Measurements from ENCODE around the gene INPPL1. TPM values are rescaled to one million over a fixed set of nuclear protein-coding genes. Genes with fewer than 3 reads are reported as not detected.
A peak's percentile ranks its signal among the peaks of the same experiment; 100 is the strongest.

The INPPL1 gene
- total and polyA plus RNA-seq, 8 donors = 20.9 to 226 (median 99.2) TPM

DNA sequence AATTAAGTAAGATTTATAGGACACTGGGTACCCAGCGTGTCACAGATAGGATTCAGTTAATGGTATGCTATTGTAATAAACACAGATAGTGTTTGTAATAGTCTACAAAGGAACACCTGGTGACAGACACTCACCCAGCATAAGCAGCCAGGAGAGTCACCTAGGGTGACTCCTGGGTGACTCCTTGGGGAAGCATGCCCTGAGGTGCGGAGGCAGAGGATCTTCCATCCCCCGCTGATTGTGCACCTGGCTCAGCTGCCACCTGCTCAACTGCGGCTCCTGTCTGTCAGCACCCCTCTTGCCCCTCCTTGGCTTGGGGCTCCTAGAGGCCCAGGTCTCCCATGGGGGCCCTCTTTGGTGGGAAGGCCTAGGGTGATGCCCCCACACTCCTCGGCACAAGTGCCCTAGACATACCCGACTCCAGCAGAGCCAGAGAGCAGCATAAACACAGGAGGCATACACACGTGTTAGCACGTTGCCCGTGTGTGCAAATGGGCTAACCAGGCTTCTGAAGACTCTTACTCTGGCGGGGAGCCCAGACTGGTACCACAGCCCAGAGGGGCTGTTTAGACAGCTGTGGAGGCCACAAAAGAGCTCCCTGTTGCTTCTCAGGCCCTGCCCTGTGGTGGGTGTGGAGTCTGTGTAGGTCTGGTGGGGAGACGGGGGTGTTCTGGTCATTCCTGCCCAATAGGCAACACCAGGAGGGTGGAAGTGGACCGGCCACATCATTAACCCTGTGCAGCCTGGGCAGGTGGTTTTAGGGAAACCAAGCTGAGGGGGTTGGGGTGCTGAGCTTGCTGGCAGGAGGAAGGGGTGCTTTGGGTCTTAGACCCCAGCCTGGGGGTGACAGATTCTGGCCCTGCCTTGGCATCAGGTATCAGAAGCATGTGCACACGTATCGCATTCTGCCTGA, 3.0 kb downstream of the INPPL1 start:
- no peak overlapping the region for H3K4me3 ChIP-seq
- 68 to 73% (median 73%) methylated on average over 8 to 14 of the region's 14 CpGs for WGBS, 5 donors
- intact Hi-C loops (cut with DNase I; ENCODE audit: low total_unique reads) = no loop called here
- peaks cover 50 to 61% (median 55%) of the 10 kb centered on the region in 4 donors for H3K36me3 ChIP-seq
- H3K27ac ChIP-seq = peak overlapping the region in 2 of 5 donors; percentile 13 to 20
- no peaks in the 10 kb centered on the region for H3K27me3 ChIP-seq
- peaks cover 31 to 38% (median 37%) of the 10 kb centered on the region in 4 donors for H3K4me1 ChIP-seq
- no peaks in the 10 kb centered on the region for H3K9me3 ChIP-seq
- TF ChIP-seq EP300 (IDR thresholded peaks at IDR 0.05) (no peak), POLR2AphosphoS5 (IDR thresholded peaks at IDR 0.05) (no peak), POLR2A (IDR thresholded peaks at IDR 0.05) (no peak)
- TF ChIP-seq, protein P1, sequence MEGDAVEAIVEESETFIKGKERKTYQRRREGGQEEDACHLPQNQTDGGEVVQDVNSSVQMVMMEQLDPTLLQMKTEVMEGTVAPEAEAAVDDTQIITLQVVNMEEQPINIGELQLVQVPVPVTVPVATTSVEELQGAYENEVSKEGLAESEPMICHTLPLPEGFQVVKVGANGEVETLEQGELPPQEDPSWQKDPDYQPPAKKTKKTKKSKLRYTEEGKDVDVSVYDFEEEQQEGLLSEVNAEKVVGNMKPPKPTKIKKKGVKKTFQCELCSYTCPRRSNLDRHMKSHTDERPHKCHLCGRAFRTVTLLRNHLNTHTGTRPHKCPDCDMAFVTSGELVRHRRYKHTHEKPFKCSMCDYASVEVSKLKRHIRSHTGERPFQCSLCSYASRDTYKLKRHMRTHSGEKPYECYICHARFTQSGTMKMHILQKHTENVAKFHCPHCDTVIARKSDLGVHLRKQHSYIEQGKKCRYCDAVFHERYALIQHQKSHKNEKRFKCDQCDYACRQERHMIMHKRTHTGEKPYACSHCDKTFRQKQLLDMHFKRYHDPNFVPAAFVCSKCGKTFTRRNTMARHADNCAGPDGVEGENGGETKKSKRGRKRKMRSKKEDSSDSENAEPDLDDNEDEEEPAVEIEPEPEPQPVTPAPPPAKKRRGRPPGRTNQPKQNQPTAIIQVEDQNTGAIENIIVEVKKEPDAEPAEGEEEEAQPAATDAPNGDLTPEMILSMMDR (IDR thresholded peaks at IDR 0.05) = no peak
- peak; percentile 27 to 67 for DNase-seq

DNA sequence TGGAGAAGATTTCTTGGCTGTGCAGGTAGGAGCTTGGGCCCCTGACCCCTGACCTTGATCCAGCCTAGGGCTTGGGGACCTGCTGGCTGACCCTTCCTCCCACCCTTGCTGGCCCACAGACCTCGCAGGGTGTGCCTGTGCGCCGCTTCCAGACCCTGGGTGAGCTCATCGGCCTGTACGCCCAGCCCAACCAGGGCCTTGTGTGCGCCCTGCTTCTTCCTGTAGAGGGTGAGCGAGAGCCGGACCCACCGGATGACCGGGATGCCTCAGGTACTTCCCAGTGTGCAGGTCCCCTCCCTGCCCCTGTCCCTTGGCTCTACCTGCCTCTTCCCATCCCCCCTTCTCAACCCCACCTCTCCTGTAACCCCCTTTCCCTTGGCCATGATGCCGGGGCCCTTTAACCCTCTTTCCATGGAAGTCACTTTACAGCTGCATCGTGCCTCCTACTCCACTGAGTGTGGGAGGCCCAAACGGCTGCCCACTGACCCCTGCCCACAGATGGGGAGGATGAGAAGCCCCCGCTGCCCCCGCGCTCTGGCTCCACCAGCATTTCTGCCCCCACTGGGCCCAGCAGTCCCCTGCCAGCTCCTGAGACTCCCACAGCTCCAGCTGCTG, 3.8 kb downstream of the INPPL1 start:
- H3K4me3 ChIP-seq = no peak overlapping the region
- 80 to 89% (median 82%) methylated on average over 12 to 16 of the region's 16 CpGs for WGBS, 5 donors
- H3K27ac ChIP-seq = peak overlapping the region in 1 of 5 donors; percentile 20
- peaks cover 29 to 35% (median 34%) of the 10 kb centered on the region in 4 donors for H3K4me1 ChIP-seq
- intact Hi-C loops (cut with DNase I; ENCODE audit: low total_unique reads) = no loop called here
- H3K36me3 ChIP-seq = peaks cover 57 to 68% (median 63%) of the 10 kb centered on the region in 4 donors
- DNase-seq = peak; percentile 24 to 75
- no peaks in the 10 kb centered on the region for H3K9me3 ChIP-seq
- no peak for TF ChIP-seq EP300 (IDR thresholded peaks at IDR 0.05)
- TF ChIP-seq POLR2A (IDR thresholded peaks at IDR 0.05) = no peak
- TF ChIP-seq, protein P1 (IDR thresholded peaks at IDR 0.05) = no peak
- no peak for TF ChIP-seq POLR2AphosphoS5 (IDR thresholded peaks at IDR 0.05)
- H3K27me3 ChIP-seq = no peaks in the 10 kb centered on the region

DNA sequence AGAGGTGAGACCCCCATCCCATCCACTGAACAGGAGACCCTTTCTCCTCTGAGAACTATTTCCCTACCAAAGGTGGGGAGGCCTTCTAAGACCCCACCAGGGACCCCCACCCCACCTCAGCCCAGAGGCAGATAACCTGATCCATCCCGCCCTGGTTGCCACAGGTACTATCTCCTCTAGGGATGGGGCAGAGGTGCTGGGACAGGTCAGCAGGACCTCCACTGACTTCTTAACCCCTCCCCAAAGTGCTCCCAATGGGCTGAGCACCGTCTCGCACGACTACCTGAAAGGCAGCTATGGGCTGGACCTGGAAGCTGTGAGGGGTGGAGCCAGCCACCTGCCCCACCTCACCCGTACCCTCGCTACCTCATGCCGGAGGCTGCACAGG, 4.3 kb downstream of the INPPL1 start:
- H3K36me3 ChIP-seq = peaks cover 62 to 73% (median 68%) of the 10 kb centered on the region in 4 donors
- no peaks in the 10 kb centered on the region for H3K9me3 ChIP-seq
- H3K27ac ChIP-seq = no peak overlapping the region
- DNase-seq = peak in 1 of 2 donors; percentile 8
- WGBS, 5 donors = 80 to 88% (median 86%) methylated on average over 7 of the region's 7 CpGs
- H3K4me3 ChIP-seq = no peak overlapping the region
- H3K27me3 ChIP-seq = no peaks in the 10 kb centered on the region
- TF ChIP-seq, protein P1 (IDR thresholded peaks at IDR 0.05) = no peak
- no peak for TF ChIP-seq POLR2A (IDR thresholded peaks at IDR 0.05)
- no peak for TF ChIP-seq POLR2AphosphoS5 (IDR thresholded peaks at IDR 0.05)
- TF ChIP-seq EP300 (IDR thresholded peaks at IDR 0.05) = no peak
- H3K4me1 ChIP-seq = peaks cover 29 to 35% (median 34%) of the 10 kb centered on the region in 4 donors
- intact Hi-C loops (cut with DNase I; ENCODE audit: low total_unique reads) = no loop called here

DNA sequence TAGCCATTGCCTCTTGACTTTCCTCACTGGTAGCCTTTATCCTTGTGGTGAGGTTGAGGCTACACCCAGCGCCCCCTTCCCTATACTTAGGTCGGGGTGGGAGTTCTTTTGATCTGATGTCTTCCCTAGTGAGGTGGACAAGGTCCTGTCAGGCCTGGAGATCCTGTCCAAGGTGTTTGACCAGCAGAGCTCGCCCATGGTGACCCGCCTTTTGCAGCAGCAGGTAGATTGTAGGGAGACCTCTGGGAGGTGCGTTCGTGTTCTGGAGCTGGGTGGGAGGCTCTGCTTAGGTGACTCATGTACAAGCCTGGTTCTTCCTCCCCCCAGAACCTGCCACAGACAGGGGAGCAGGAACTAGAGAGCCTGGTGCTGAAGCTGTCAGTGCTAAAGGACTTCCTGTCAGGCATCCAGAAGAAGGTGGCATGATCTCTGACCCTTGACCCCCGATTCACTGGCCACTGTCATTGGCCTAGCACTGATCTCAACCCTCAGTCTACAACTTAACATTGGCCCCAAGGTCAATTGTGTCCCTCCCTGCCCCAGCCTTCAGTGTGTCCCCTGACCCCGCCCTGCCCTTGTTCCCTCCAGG, 4.9 kb downstream of the INPPL1 start:
- H3K27me3 ChIP-seq = no peaks in the 10 kb centered on the region
- H3K4me1 ChIP-seq = peaks cover 28 to 35% (median 32%) of the 10 kb centered on the region in 4 donors
- no peak for TF ChIP-seq EP300 (IDR thresholded peaks at IDR 0.05)
- no peak for TF ChIP-seq POLR2A (IDR thresholded peaks at IDR 0.05)
- TF ChIP-seq, protein P1 (IDR thresholded peaks at IDR 0.05) = no peak
- TF ChIP-seq POLR2AphosphoS5 (IDR thresholded peaks at IDR 0.05) = no peak
- peaks cover 68 to 79% (median 73%) of the 10 kb centered on the region in 4 donors for H3K36me3 ChIP-seq
- no peak overlapping the region for H3K27ac ChIP-seq
- DNase-seq = peak in 1 of 2 donors; percentile 17
- intact Hi-C loops (cut with DNase I; ENCODE audit: low total_unique reads) = no loop called here
- no peaks in the 10 kb centered on the region for H3K9me3 ChIP-seq
- 85 to 98% (median 93%) methylated on average over 8 of the region's 8 CpGs for WGBS, 5 donors
- no peak overlapping the region for H3K4me3 ChIP-seq
